PC-9 (cell line): Measurements from ENCODE around the gene BNIPL. TPM values are rescaled to one million over a fixed set of nuclear protein-coding genes. Genes with fewer than 3 reads are reported as not detected.

Experiments used
- BruUV-seq: library from RNA; stranded (reverse); fragments of 400-500 nt; replicated peaks from 2 replicates; lab custom pipeline; 2021; lab: Mats Ljungman, UMichigan
- CTCF ChIA-PET: fragments of 300-600 bp; sonication (Branson Sonifier 250); formaldehyde crosslinking; loops from one replicate; lab custom pipeline; 2022; ENCODE audit warnings: antibody characterized with exemption; lab: Charles Lee
- POLR2A ChIA-PET: fragments of 300-600 bp; sonication (Branson Sonifier 250); formaldehyde crosslinking; loops from one replicate; lab custom pipeline; 2022; ENCODE audit warnings: antibody characterized with exemption; ENCODE audit not compliant: unreplicated experiment; lab: Charles Lee
- DNase-seq, 2 experiments: peaks; one replicate each; pipeline versions ENCODE4 v3.0.0 to v3.0.0-alpha.2; 2015 to 2022; ENCODE audit warnings: mixed read lengths in 1 of 2
- H2AFZ ChIP-seq: fragments of 200-600 bp; sonication (generic); 2 replicates; pipeline ENCODE4 v1.8.1; 2017; ENCODE audit warnings: antibody characterized with exemption
- H3F3A ChIP-seq: fragments of 200-600 bp; sonication (generic); 2 replicates; pipeline ENCODE4 v1.8.1; 2017; ENCODE audit warnings: antibody characterized with exemption, mild to moderate bottlenecking, low read depth; ENCODE audit not compliant: insufficient read depth
- H3K27ac ChIP-seq: fragments of 200-600 bp; sonication (generic); 2 replicates; pipeline ENCODE4 v1.6.1; 2016; ENCODE audit warnings: mixed run types
- H3K27me3 ChIP-seq: fragments of 200-600 bp; sonication (generic); 2 replicates; pipeline ENCODE4 v1.6.1; 2016; ENCODE audit warnings: low read depth, mixed run types; ENCODE audit not compliant: insufficient read depth
- H3K36me3 ChIP-seq: fragments of 200-600 bp; sonication (generic); 2 replicates; pipeline ENCODE4 v1.6.1; 2016; ENCODE audit warnings: low read depth, mixed run types
- H3K4me1 ChIP-seq: fragments of 200-600 bp; sonication (generic); replicated peaks from 2 replicates; pipeline ENCODE4 v1.6.1; 2016; ENCODE audit warnings: mixed run types; ENCODE audit not compliant: insufficient read depth
- H3K4me2 ChIP-seq: fragments of 200-600 bp; sonication (generic); 2 replicates; pipeline ENCODE4 v1.6.1; 2017; ENCODE audit warnings: mixed run types
- H3K4me3 ChIP-seq: fragments of 200-600 bp; sonication (generic); 2 replicates; pipeline ENCODE4 v1.6.1; 2016; ENCODE audit warnings: mixed run types
- H3K79me2 ChIP-seq: fragments of 200-600 bp; sonication (generic); 2 replicates; pipeline ENCODE4 v1.6.1; 2017; ENCODE audit warnings: low read depth, mixed run types
- H3K9me2 ChIP-seq: fragments of 200-600 bp; sonication (generic); 2 replicates; pipeline ENCODE4 v1.8.1; 2017; ENCODE audit warnings: mild to moderate bottlenecking; ENCODE audit not compliant: insufficient read depth
- H3K9me3 ChIP-seq: fragments of 200-600 bp; sonication (generic); 2 replicates; pipeline ENCODE4 v1.8.1; 2016; ENCODE audit warnings: low read depth; ENCODE audit not compliant: insufficient read depth
- H4K20me1 ChIP-seq: fragments of 200-600 bp; sonication (generic); 2 replicates; pipeline ENCODE4 v1.8.1; 2017; ENCODE audit not compliant: insufficient read depth
- EZH2 ChIP-seq: fragments of 200-600 bp; sonication (generic); IDR thresholded peaks from 2 replicates; pipeline ENCODE4 v1.8.0; 2017; ENCODE audit warnings: antibody characterized with exemption, low read depth
- intact Hi-C: fragments of 100-400 bp; cut with micrococcal nuclease; formaldehyde crosslinking; loops from one replicate; pipeline ENCODE4 v1.10.0; 2022; ENCODE audit not compliant: unreplicated experiment
- total RNA-seq: library from RNA; stranded (reverse); gene quantifications from 2 replicates; pipeline ENCODE4 v1.2.3, GENCODE V29; 2021
- TF ChIP-seq, protein P1 (sequence below): fragments of 200-600 bp; sonication (generic); conservative IDR thresholded peaks from 2 replicates; pipeline ENCODE4 v1.6.1; 2017; ENCODE audit warnings: mixed run types, antibody characterized with exemption, mild to moderate bottlenecking, moderate library complexity

The BNIPL gene
- total RNA-seq, 1 experiment from 2014 or later = 3.0 TPM

DNA sequence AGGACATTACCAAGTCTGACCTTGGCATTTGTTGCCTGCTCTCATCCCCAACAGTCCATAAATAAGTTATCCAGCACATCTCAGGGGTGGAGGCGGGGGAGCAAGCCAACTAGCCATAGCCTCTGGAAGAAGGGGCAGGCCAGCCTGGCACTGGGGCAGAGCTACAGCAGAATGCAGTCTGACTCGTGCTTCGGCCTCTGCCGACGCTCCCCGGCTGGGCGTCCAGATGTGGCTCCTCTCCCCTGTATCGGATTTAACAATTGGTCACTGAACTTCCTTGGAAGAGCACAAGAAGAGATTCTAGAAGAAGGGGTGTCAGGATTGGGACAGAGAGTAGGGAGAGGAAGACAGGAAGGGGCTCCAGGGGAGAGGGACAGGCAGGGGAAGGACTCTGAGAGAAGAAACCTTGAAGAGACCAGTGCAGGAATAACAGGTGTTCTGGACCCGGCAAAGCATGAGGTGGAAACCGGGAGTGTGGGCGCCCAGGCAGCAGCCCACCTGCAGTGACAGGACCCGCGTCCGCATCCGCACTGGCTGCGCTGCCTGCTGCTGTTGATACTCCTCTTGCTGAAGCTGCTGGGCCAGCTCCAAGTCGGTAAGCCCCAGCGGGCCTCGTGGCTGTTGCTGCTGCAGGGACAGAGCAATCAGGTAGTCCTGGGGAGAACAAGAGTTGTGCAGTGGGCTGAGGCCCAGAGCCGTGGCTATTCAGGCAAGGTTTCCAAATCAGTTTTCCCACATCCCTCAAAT lies 39.1 kb upstream of the BNIPL start:
- H3K4me1 ChIP-seq = 0 out of 2 replicates have a peak, but pooled peaks cover 5% of the 10 kb centered on the region
- no peak overlapping the region for H3K27ac ChIP-seq
- H4K20me1 ChIP-seq = no peaks in the 10 kb centered on the region
- H3K27me3 ChIP-seq = no peaks in the 10 kb centered on the region
- ChIA-PET CTCF (interaction anchor here (0.6 to 1.3 kb wide), 4 partner anchors 9 to 185 kb away, joined by 3 to 5 read pairs (median 4); partner anchors contain the start of gene MINDY1), POLR2A (interaction anchor here (0.5 to 0.6 kb wide), 3 partner anchors 16 to 785 kb away, joined by 3 to 5 read pairs (median 4); no protein-coding TSS in a partner anchor)
- no peak for DNase-seq
- H2AFZ ChIP-seq = no peak overlapping the region
- intact Hi-C loops = loop anchor here (5.0 to 10.0 kb wide), 2 partner anchors 182 to 435 kb away; no protein-coding TSS in a partner anchor
- no peak overlapping the region for H3K4me2 ChIP-seq
- H3F3A ChIP-seq = peaks cover 7% of the 10 kb centered on the region; the same call in 1 of the 2 replicates
- no peaks in the 10 kb centered on the region for H3K9me3 ChIP-seq
- H3K4me3 ChIP-seq = no peak overlapping the region
- no peaks in the 10 kb centered on the region for H3K36me3 ChIP-seq
- H3K9me2 ChIP-seq = no peaks in the 10 kb centered on the region
- no TSS peak for BruUV-seq
- no peak for TF ChIP-seq EZH2
- TF ChIP-seq, protein P1, sequence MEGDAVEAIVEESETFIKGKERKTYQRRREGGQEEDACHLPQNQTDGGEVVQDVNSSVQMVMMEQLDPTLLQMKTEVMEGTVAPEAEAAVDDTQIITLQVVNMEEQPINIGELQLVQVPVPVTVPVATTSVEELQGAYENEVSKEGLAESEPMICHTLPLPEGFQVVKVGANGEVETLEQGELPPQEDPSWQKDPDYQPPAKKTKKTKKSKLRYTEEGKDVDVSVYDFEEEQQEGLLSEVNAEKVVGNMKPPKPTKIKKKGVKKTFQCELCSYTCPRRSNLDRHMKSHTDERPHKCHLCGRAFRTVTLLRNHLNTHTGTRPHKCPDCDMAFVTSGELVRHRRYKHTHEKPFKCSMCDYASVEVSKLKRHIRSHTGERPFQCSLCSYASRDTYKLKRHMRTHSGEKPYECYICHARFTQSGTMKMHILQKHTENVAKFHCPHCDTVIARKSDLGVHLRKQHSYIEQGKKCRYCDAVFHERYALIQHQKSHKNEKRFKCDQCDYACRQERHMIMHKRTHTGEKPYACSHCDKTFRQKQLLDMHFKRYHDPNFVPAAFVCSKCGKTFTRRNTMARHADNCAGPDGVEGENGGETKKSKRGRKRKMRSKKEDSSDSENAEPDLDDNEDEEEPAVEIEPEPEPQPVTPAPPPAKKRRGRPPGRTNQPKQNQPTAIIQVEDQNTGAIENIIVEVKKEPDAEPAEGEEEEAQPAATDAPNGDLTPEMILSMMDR = no peak
- no peaks in the 10 kb centered on the region for H3K79me2 ChIP-seq

DNA sequence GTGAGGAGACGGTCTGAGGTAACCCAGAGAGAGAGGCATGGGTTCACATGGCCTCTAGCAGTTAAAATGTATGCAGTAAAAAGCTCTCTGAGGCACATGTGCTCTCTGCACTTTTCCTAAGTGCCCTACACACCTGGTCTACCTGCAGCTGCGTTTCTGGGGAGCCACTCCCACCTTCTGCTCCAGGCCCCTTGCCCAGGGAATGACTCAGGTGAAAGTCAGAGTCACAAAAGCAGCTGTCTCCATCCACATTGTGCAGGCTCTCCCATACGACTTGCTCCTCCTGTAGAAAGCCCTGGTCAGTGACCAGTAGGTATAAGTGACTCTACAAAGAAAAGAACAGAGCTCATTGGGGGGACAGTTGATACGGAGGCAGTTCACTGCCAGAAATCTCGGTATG lies 38.4 kb upstream of the BNIPL start:
- no peak overlapping the region for H3K27ac ChIP-seq
- no peaks in the 10 kb centered on the region for H3K9me3 ChIP-seq
- peaks cover under 1% of the 10 kb centered on the region; the same call in 1 of the 2 replicates for H3F3A ChIP-seq
- BruUV-seq = no TSS peak
- no peaks in the 10 kb centered on the region for H3K27me3 ChIP-seq
- H3K79me2 ChIP-seq = no peaks in the 10 kb centered on the region
- H3K36me3 ChIP-seq = no peaks in the 10 kb centered on the region
- no peaks in the 10 kb centered on the region for H4K20me1 ChIP-seq
- DNase-seq = no peak
- ChIA-PET POLR2A (interaction anchor here (0.5 to 0.6 kb wide), 3 partner anchors 17 to 785 kb away, joined by 3 to 5 read pairs (median 4); no protein-coding TSS in a partner anchor), CTCF (interaction anchor here (0.6 to 1.3 kb wide), 3 partner anchors 9 to 185 kb away, joined by 3 to 5 read pairs (median 5); partner anchors contain the start of gene MINDY1)
- H3K4me2 ChIP-seq = no peak overlapping the region
- no peaks in the 10 kb centered on the region for H3K9me2 ChIP-seq
- H2AFZ ChIP-seq = no peak overlapping the region
- H3K4me3 ChIP-seq = no peak overlapping the region
- TF ChIP-seq EZH2 = no peak
- TF ChIP-seq, protein P1 = no peak
- H3K4me1 ChIP-seq = peaks cover 6% of the 10 kb centered on the region; the same call in 1 of the 2 replicates
- intact Hi-C loops = loop anchor here (5.0 to 10.0 kb wide), 2 partner anchors 183 to 436 kb away; no protein-coding TSS in a partner anchor

DNA sequence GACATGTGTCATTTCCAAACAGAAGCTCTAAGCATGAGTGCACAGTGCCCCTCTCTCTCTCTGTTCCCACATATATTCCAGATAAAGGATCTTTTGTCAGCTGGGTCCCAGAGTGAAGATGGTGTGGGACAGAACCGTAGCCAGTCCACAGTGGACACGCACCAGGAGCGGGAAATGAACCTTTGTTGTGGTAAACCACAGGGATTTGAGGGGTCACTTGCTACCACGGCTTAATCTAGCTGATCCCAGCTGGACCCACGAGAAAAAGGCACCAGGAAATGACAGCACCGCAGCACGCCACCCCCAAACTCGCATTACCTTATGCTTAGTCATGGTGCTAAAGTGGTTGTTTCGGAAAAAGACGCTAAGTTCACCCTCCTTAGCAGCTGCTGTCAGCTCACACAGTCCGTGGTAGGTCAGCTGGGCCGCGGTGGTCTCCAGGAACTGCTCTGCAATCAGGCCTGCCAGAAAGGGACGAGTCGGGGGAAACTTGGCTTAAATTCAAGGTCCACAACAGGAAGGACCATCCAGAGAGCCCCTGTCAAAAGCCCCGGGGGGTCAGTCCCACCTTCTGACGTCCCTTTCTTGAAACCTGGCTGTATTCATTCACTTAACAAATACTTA lies 37.2 kb upstream of the BNIPL start:
- Histone ChIP-seq H3K9me3 (no peaks in the 10 kb centered on the region), H3K79me2 (no peaks in the 10 kb centered on the region), H3K36me3 (no peaks in the 10 kb centered on the region), H3K4me3 (no peak overlapping the region), H2AFZ (no peak overlapping the region), H3K27me3 (no peaks in the 10 kb centered on the region), H3F3A (no peaks in the 10 kb centered on the region; the same call in 1 of the 2 replicates), H3K27ac (no peak overlapping the region), H3K9me2 (no peaks in the 10 kb centered on the region), H4K20me1 (no peaks in the 10 kb centered on the region), H3K4me1 (peaks cover 18% of the 10 kb centered on the region), H3K4me2 (no peak overlapping the region)
- TF ChIP-seq EZH2 = no peak
- TF ChIP-seq, protein P1 = no peak
- POLR2A ChIA-PET = no interaction called here
- no peak for DNase-seq
- CTCF ChIA-PET = interaction anchor here (0.6 kb wide), 1 partner anchor 42 kb away, joined by 3 read pairs; no protein-coding TSS in a partner anchor
- BruUV-seq = no TSS peak
- intact Hi-C loops = loop anchor here (5.0 to 10.0 kb wide), 2 partner anchors 184 to 437 kb away; no protein-coding TSS in a partner anchor
